KG1 (cell line): ENCODE measurements around the gene SCIMP.
"Not testable (repeated sequence)": the region's sequence is repeated elsewhere in the genome, so short reads cannot be mapped to it uniquely, and the experiment has no call there.

ENCODE experiments used
- DNase-seq: peaks from one replicate; lab custom pipeline; 2025; lab: John Stamatoyannopoulos, UW

Gene SCIMP

GRCh38 chr17:5184288-5184687 is 50.4 kb downstream of the SCIMP start:
- DNase-seq: no peak

DNA sequence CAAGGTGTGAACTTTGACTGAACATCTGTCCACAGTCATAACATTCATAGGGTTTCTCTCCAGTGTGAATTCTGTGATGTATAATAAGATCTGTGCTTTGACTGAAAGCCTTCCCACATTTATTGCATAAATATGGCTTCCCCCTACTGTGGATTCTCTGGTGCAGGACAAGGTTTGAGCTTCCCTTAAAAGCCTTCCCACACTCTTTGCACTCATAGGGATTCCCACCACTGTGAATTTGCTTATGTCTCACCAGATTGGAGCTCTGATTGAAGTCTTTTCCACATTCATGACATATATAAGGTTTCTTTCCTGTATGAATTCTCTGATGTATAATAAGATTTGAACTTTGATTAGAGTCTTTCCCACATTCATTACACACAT is 51.3 kb downstream of the SCIMP start:
- DNase-seq: no peak

GRCh38 chr17:5182597-5183409 is 51.9 kb downstream of the SCIMP start:
- DNase-seq: no peak

DNA sequence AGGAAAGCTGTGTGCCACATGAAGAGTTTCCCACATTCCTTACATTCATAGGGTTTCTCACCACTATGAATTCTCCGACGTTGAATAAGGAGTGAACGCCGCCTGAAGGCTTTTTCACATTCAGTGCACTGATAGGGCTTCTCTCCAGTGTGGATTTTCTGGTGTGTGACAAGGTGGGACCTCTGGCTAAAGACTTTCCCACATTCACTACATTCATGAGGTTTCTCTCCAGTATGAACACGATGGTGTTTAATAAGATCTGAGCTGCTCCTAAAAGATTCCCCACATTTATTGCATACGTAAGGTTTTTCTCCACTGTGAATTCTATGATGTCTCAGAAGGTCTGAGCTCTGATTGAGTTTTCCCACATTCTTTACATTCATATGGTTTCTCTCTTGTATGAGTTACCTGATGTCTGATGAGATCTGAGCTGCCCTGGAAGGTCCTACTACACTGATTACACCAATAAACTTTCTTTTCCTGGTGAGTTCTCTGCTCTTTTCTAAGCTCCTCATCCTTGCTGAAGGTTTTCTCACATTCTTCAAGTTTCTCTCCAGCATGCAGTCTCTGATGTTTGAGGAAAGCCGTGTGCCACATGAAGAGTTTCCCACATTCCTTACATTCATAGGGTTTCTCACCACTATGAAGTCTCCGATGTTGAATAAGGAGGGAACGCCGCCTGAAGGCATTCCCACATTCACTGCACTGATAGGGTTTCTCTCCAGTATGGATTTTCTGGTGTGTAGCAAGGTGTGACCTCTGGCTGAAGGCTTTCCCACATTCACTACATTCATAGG is 53.0 kb downstream of the SCIMP start:
- no peak for DNase-seq

GRCh38 chr17:5179003-5179402 is 55.7 kb downstream of the SCIMP start:
- DNase-seq: no peak

GRCh38 chr17:5175027-5175426 is 59.6 kb downstream of the SCIMP start:
- DNase-seq: not testable (repeated sequence)

- DNase-seq: not testable (repeated sequence)
Observed at GRCh38 chr17:5165791-5166564, 68.7 kb downstream of the SCIMP start.

GRCh38 chr17:5164436-5164835 is 70.2 kb downstream of the SCIMP start:
- DNase-seq: no peak

DNA sequence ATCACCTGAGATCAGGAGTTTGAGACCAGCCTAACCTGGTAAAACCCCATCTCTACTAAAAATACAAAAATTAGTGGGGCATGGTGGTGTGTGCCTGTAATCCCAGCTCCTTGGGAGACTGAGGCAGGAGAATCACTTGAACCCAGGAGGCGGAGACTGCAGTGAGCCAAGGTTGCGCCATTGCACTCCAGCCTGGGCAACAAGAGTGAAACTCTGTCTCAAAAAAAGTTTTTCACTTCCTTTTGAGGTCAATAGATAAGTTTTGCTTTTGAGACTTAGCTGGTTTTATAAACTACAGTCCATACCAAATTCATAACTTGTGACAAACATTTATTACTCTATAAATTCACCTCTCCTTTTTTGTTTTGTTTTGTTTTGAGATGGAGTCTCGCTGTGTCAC is 72.9 kb downstream of the SCIMP start:
- DNase-seq: not testable (repeated sequence)

DNA sequence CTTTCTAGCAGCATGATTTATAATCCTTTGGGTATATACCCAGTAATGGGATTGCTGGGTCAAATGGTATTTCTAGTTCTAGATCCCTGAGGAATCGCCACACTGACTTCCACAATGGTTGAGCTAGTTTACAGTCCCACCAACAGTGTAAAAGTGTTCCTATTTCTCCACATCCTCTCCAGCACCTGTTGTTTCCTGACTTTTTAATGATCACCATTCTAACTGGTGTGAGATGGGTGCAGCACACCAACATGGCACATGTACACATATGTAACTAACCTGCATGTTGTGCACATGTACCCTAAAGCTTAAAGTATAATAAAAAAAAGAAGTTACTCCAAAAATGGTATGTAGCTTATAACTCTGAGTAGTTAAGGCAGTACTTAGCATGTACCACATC is 74.0 kb downstream of the SCIMP start:
- DNase-seq: not testable (repeated sequence)
